ENCODE results near the gene TRIM62.

DNA sequence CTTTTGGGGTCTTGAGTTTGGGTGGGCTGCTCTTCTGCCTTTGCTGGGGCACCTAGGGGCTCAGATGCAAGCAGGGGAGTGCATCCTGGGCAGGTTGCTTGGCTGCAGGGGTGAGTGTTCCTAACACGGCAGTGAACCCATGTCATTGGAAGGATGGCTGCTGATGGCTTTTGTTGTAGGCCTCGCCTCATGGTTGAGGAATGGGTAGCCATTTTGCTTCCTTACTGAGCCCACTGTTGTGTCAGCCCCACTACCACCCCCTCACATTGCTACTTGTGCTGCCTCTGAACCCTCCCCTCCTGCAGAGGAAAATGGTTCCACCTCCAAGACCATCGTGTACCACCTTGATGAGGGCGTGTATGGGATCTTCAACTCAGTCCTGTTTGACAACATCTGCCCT lies 84.1 kb downstream of the TRIM62 start:
- no peak for TF ChIP-seq POLR2AphosphoS2 (conservative IDR thresholded peaks at IDR 0.05; ENCODE audit: low read length)
- TF ChIP-seq POLR2A (IDR thresholded peaks at IDR 0.05; ENCODE audit: low read length), result no peak
- TF ChIP-seq ESRRA (IDR thresholded peaks at IDR 0.05; ENCODE audit: borderline replicate concordance, low read length), result no peak
- TF ChIP-seq CTCF (IDR thresholded peaks at IDR 0.05), result no peak
- TF ChIP-seq CEBPB (IDR thresholded peaks at IDR 0.05), result no peak
- TF ChIP-seq GATA3 (IDR thresholded peaks at IDR 0.05; ENCODE audit: borderline replicate concordance), result no peak
- TF ChIP-seq ELK1 (IDR thresholded peaks at IDR 0.05; ENCODE audit: low read depth, low read length), result no peak
- TF ChIP-seq RAD21 (conservative IDR thresholded peaks at IDR 0.05 in 1 of 2, IDR thresholded peaks at IDR 0.05 in 1 of 2), result no peak

Measured in A549 (cell line).